ENCODE data around the gene TPR.

- TF ChIP-seq EZH2 (IDR thresholded peaks at IDR 0.05): no peak
- no peak for TF ChIP-seq CTCF (IDR thresholded peaks at IDR 0.05)
- TF ChIP-seq EZH2phosphoT487 (IDR thresholded peaks at IDR 0.05): no peak
Measured at GRCh38 chr1:186295980-186296379, 79.1 kb downstream of the TPR start, which contains the start of gene PRG4.
